WERI-Rb-1 (cell line): ENCODE results near the gene SPEG.

ENCODE experiments used
- DNase-seq: peaks from one replicate; pipeline ENCODE4 v3.0.0-alpha.2; 2020
- H3K27ac ChIP-seq: fragments of 250-450 bp; sonication (Bioruptor Pico); 2 replicates; pipeline ENCODE4 v1.5.1; 2020; ENCODE audit warnings: mild to moderate bottlenecking, moderate library complexity
- H3K27me3 ChIP-seq: fragments of 250-450 bp; sonication (Bioruptor Pico); 2 replicates; pipeline ENCODE4 v1.5.1; 2021; ENCODE audit warnings: mild to moderate bottlenecking, low read depth, moderate library complexity; ENCODE audit not compliant: insufficient read depth, severe bottlenecking
- H3K36me3 ChIP-seq: fragments of 250-450 bp; sonication (Bioruptor Pico); 2 replicates; pipeline ENCODE4 v1.5.1; 2020; ENCODE audit warnings: mild to moderate bottlenecking, moderate library complexity
- H3K4me3 ChIP-seq: 2 replicates; pipeline ENCODE4 v1.5.1; 2011; ENCODE audit warnings: low read depth, mild to moderate bottlenecking, control low read depth, low read length
- H3K9me3 ChIP-seq: fragments of 250-450 bp; sonication (Bioruptor Pico); 2 replicates; pipeline ENCODE4 v1.5.1; 2021; ENCODE audit warnings: mild to moderate bottlenecking, moderate library complexity; ENCODE audit not compliant: severe bottlenecking
- CTCF ChIP-seq: IDR thresholded peaks from 2 replicates; pipeline ENCODE4 v1.5.1; 2011; ENCODE audit warnings: low read depth, mild to moderate bottlenecking, control low read depth, inconsistent platforms, low read length

The SPEG gene

GRCh38 chr2:219440388-219441256 is 6.0 kb downstream of the SPEG start:
- Histone ChIP-seq H3K36me3 (no peaks in the 10 kb centered on the region), H3K27me3 (no peaks in the 10 kb centered on the region), H3K9me3 (no peaks in the 10 kb centered on the region), H3K4me3 (no peak overlapping the region), H3K27ac (no peak overlapping the region)
- TF ChIP-seq CTCF: no peak
- DNase-seq: no peak

- Histone ChIP-seq H3K27ac (peak overlapping the region; percentile 68), H3K36me3 (no peaks in the 10 kb centered on the region), H3K4me3 (peak overlapping the region; percentile 65), H3K9me3 (no peaks in the 10 kb centered on the region), H3K27me3 (no peaks in the 10 kb centered on the region)
- no peak for TF ChIP-seq CTCF
- peak; percentile 76 for DNase-seq
Measured at GRCh38 chr2:219441451-219442255, 7.0 kb downstream of the SPEG start.

GRCh38 chr2:219442256-219443015 is 7.8 kb downstream of the SPEG start:
- Histone ChIP-seq H3K27ac (peak overlapping the region; percentile 39; the same call in 1 of the 2 replicates), H3K27me3 (no peaks in the 10 kb centered on the region), H3K4me3 (peak overlapping the region; percentile 44), H3K36me3 (no peaks in the 10 kb centered on the region), H3K9me3 (no peaks in the 10 kb centered on the region)
- DNase-seq: no peak
- TF ChIP-seq CTCF: no peak

GRCh38 chr2:219443016-219443696 is 8.5 kb downstream of the SPEG start:
- no peak overlapping the region for H3K4me3 ChIP-seq
- DNase-seq: no peak

More at GRCh38 chr2:219443016-219443696, 8.5 kb downstream of the SPEG start:
- no peaks in the 10 kb centered on the region for H3K27me3 ChIP-seq
- H3K9me3 ChIP-seq: no peaks in the 10 kb centered on the region
- no peak for TF ChIP-seq CTCF
- H3K27ac ChIP-seq: no peak overlapping the region
- H3K36me3 ChIP-seq: peaks cover 1% of the 10 kb centered on the region; the same call in 1 of the 2 replicates
